Neural progenitor cell (in vitro differentiated cells): ENCODE data around the gene ETFDH. TPM values are rescaled to one million over a fixed set of nuclear protein-coding genes. Genes with fewer than 3 reads are reported as not detected.
A peak's percentile ranks its signal among the peaks of the same experiment; 100 is the strongest.

Experiments
- DNase-seq: peaks from one replicate; pipeline ENCODE4 v3.0.0-alpha.2; 2016; ENCODE audit warnings: low spot score
- H2AFZ ChIP-seq: fragments of 200-600 bp; sonication (generic); replicated peaks from 2 replicates; pipeline ENCODE4 v1.6.1; 2016; ENCODE audit warnings: antibody characterized with exemption
- H3F3A ChIP-seq: fragments of 200-600 bp; sonication (generic); 2 replicates; pipeline ENCODE4 v1.6.1; 2016; ENCODE audit warnings: antibody characterized with exemption, low read depth
- H3K27ac ChIP-seq: fragments of 200-600 bp; sonication (generic); 2 replicates; pipeline ENCODE4 v1.5.1; 2016; ENCODE audit warnings: mild to moderate bottlenecking
- H3K27me3 ChIP-seq: fragments of 200-600 bp; sonication (generic); 2 replicates; pipeline ENCODE4 v1.6.1; 2016; ENCODE audit warnings: mild to moderate bottlenecking, moderate library complexity
- H3K36me3 ChIP-seq: fragments of 200-600 bp; sonication (generic); 2 replicates; pipeline ENCODE4 v1.5.1; 2016
- H3K4me1 ChIP-seq: fragments of 200-600 bp; sonication (generic); 2 replicates; pipeline ENCODE4 v1.6.1; 2016; ENCODE audit warnings: mixed run types
- H3K4me2 ChIP-seq: fragments of 200-600 bp; sonication (generic); 2 replicates; pipeline ENCODE4 v1.6.1; 2016
- H3K4me3 ChIP-seq: fragments of 200-600 bp; sonication (generic); 2 replicates; pipeline ENCODE4 v1.5.1; 2016
- H3K79me2 ChIP-seq: fragments of 200-600 bp; sonication (generic); 2 replicates; pipeline ENCODE4 v1.6.1; 2016; ENCODE audit warnings: low read depth
- H3K9ac ChIP-seq: fragments of 200-600 bp; sonication (generic); 2 replicates; pipeline ENCODE4 v1.6.1; 2016
- H3K9me3 ChIP-seq: fragments of 200-600 bp; sonication (generic); 2 replicates; pipeline ENCODE4 v1.5.1; 2016; ENCODE audit warnings: low read depth
- H4K20me1 ChIP-seq: fragments of 200-600 bp; sonication (generic); 2 replicates; pipeline ENCODE4 v1.6.1; 2016; ENCODE audit warnings: low read depth
- H3K27ac Mint-ChIP-seq: 3 replicates; pipeline ENCODE4 v1.8.0; 2021; ENCODE audit warnings: mixed read lengths
- H3K27me3 Mint-ChIP-seq: 2 replicates; pipeline ENCODE4 v1.8.0; 2022; ENCODE audit warnings: low read depth, mild to moderate bottlenecking, inconsistent platforms, moderate library complexity, mixed read lengths; ENCODE audit not compliant: insufficient read depth
- H3K36me3 Mint-ChIP-seq: 3 replicates; pipeline ENCODE4 v1.8.0; 2021; ENCODE audit warnings: mixed read lengths
- H3K4me1 Mint-ChIP-seq: 3 replicates; pipeline ENCODE4 v1.8.0; 2021; ENCODE audit warnings: mixed read lengths
- H3K4me3 Mint-ChIP-seq: 3 replicates; pipeline ENCODE4 v1.8.0; 2021; ENCODE audit warnings: mild to moderate bottlenecking, moderate library complexity, mixed read lengths
- H3K9me3 Mint-ChIP-seq: 3 replicates; pipeline ENCODE4 v1.8.0; 2020; ENCODE audit warnings: mixed read lengths
- CTCF ChIP-seq: fragments of 200-600 bp; sonication (generic); IDR thresholded peaks from 2 replicates; pipeline ENCODE4 v1.5.1; 2017; ENCODE audit warnings: antibody characterized with exemption, mild to moderate bottlenecking
- EZH2 ChIP-seq: fragments of 200-600 bp; sonication (generic); IDR thresholded peaks from 2 replicates; pipeline ENCODE4 v1.6.1; 2017; ENCODE audit warnings: antibody characterized with exemption, mild to moderate bottlenecking, moderate library complexity
- EZH2phosphoT487 ChIP-seq: fragments of 200-600 bp; sonication (generic); IDR thresholded peaks from 2 replicates; pipeline ENCODE4 v1.6.1; 2017; ENCODE audit warnings: antibody characterized with exemption
- total RNA-seq: library from RNA; depleted of rRNA; stranded (reverse); fragments of >200 nt; gene quantifications from 2 replicates; pipeline ENCODE4 v1.2.3, GENCODE V29; 2015; ENCODE audit warnings: low replicate concordance

ETFDH gene
- total RNA-seq, 1 donor from 2014 or later: 16.8 TPM

GRCh38 chr4:158669310-158669709, 2.8 kb upstream of the ETFDH start:
- H3F3A ChIP-seq: peaks cover 25% of the 10 kb centered on the region
- Mint-ChIP-seq H3K27ac (no peak overlapping the region), H3K9me3 (peaks cover 3% of the 10 kb centered on the region), H3K27me3 (peaks cover 6% of the 10 kb centered on the region), H3K36me3 (peaks cover 16% of the 10 kb centered on the region), H3K4me1 (peaks cover 14% of the 10 kb centered on the region), H3K4me3 (peak overlapping the region; percentile 53)
- H3K79me2 ChIP-seq: peaks cover 55% of the 10 kb centered on the region
- DNase-seq: no peak
- H3K27me3 ChIP-seq: no peaks in the 10 kb centered on the region
- no peak overlapping the region for H3K27ac ChIP-seq
- H3K9ac ChIP-seq: no peak overlapping the region
- H3K36me3 ChIP-seq: no peaks in the 10 kb centered on the region
- H4K20me1 ChIP-seq: peaks cover 23% of the 10 kb centered on the region
- TF ChIP-seq CTCF (no peak), EZH2phosphoT487 (no peak), EZH2 (no peak)
- no peak overlapping the region for H2AFZ ChIP-seq
- no peak overlapping the region for H3K4me3 ChIP-seq
- H3K9me3 ChIP-seq: no peaks in the 10 kb centered on the region
- H3K4me1 ChIP-seq: peaks cover 7% of the 10 kb centered on the region
- peak overlapping the region; percentile 4 for H3K4me2 ChIP-seq

- peak overlapping the region; percentile 100 for H3K27ac Mint-ChIP-seq
- peak; percentile 92 for DNase-seq
- Histone ChIP-seq H4K20me1 (peaks cover 23% of the 10 kb centered on the region), H3K4me1 (peaks cover 7% of the 10 kb centered on the region), H3K27me3 (no peaks in the 10 kb centered on the region), H3K9ac (peak overlapping the region; percentile 78), H3K27ac (peak overlapping the region; percentile 96), H3K79me2 (peaks cover 55% of the 10 kb centered on the region), H3K4me3 (peak overlapping the region; percentile 84), H3F3A (peaks cover 25% of the 10 kb centered on the region), H3K9me3 (no peaks in the 10 kb centered on the region), H2AFZ (peak overlapping the region; percentile 88), H3K4me2 (peak overlapping the region; percentile 90), H3K36me3 (no peaks in the 10 kb centered on the region)
- no peak for TF ChIP-seq CTCF
- no peak for TF ChIP-seq EZH2phosphoT487
- TF ChIP-seq EZH2: no peak
- H3K4me3 Mint-ChIP-seq: peak overlapping the region; percentile 99
- H3K36me3 Mint-ChIP-seq: peaks cover 6% of the 10 kb centered on the region
- H3K27me3 Mint-ChIP-seq: peaks cover 6% of the 10 kb centered on the region
- H3K4me1 Mint-ChIP-seq: peaks cover 14% of the 10 kb centered on the region
- H3K9me3 Mint-ChIP-seq: no peaks in the 10 kb centered on the region
These were observed 976 bp upstream of the ETFDH start for GRCh38 chr4:158670975-158671664.

- peaks cover 23% of the 10 kb centered on the region for H4K20me1 ChIP-seq
- Mint-ChIP-seq H3K4me1 (peaks cover 14% of the 10 kb centered on the region), H3K9me3 (no peaks in the 10 kb centered on the region), H3K36me3 (peaks cover 3% of the 10 kb centered on the region), H3K27ac (peak within 1 kb of the TSS; percentile 100), H3K27me3 (peaks cover 6% of the 10 kb centered on the region), H3K4me3 (peak within 1 kb of the TSS; percentile 99)
- peak within 1 kb of the TSS; percentile 96 for H3K27ac ChIP-seq
- H3K4me2 ChIP-seq: peak within 1 kb of the TSS; percentile 92
- peaks cover 25% of the 10 kb centered on the region for H3F3A ChIP-seq
- TF ChIP-seq EZH2phosphoT487: no peak
- no peak for TF ChIP-seq CTCF
- TF ChIP-seq EZH2: no peak
- H3K9me3 ChIP-seq: no peaks in the 10 kb centered on the region
- no peak for DNase-seq
- peak within 1 kb of the TSS; percentile 84 for H3K4me3 ChIP-seq
- H3K4me1 ChIP-seq: peaks cover 7% of the 10 kb centered on the region
- no peaks in the 10 kb centered on the region for H3K27me3 ChIP-seq
- no peaks in the 10 kb centered on the region for H3K36me3 ChIP-seq
- H3K79me2 ChIP-seq: peaks cover 50% of the 10 kb centered on the region
- peak within 1 kb of the TSS; percentile 89 for H2AFZ ChIP-seq
- H3K9ac ChIP-seq: peak within 1 kb of the TSS; percentile 78
These were observed 506 bp upstream of the ETFDH start, which contains the start of gene C4orf46 for GRCh38 chr4:158671665-158671914. TSS of gene C4orf46 (minus strand) at chr4:158671887. CDS start at chr4:158671801, 86 bp downstream.
